ENCODE measurements around the gene ANKRD13B.
"Not testable (repeated sequence)": the region's sequence is repeated elsewhere in the genome, so short reads cannot be mapped to it uniquely, and the experiment has no call there.

ANKRD13B gene

DNA sequence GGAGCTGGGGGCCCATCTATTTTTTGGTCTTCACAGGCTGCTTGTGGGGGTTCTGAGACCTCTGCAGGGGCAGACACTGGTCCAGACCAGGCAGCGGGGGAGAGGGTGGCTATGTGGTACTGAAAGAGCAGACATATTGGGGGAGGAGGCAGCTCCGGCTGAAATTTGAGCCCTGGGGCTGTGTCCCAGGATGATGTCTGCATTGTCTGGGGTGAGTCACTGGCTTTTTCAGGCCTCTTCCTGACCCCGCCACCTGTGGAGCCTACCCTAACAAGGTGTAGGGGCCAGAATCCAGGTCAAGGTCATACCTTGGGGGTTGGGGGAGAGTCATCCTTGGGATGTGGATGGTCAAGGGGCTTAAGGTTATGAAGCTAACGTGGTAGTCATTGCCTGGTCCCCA is 27.3 kb downstream of the ANKRD13B start:
- no peak for DNase-seq

DNA sequence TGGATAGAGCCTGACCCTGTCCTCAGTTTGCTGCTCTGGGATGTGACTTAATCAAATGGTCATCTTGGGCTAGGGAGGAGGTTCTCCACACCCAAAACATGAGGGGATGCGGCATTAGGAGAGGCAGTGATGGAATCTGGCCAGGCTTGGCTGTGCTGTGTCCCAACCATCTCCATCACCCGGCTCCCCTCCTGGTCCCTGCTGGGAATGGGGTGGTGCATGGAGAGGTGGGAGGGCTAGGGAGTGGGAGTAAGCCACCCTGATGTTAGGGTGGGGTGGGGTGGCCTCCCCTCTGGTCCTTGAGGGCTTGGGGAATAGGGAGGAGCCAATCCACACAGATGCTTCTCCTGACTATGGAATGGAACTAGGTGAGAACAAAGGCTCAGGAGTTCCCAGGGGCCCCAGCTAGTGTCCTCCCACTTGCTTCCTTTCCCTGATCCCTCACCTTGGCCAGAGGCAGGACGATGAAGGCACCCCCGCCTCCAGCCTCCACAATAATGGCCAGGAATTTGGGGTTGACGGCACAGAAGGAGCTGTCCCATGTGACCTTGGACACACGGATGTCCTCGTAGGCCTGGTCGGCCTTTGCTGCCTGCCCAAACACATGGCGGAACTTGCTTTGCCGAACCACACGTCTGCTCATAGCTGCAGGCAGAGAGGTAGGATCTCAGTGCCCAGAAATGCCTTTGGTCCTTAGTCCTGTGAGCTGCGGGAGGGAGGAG is 28.0 kb downstream of the ANKRD13B start:
- DNase-seq: no peak

DNA sequence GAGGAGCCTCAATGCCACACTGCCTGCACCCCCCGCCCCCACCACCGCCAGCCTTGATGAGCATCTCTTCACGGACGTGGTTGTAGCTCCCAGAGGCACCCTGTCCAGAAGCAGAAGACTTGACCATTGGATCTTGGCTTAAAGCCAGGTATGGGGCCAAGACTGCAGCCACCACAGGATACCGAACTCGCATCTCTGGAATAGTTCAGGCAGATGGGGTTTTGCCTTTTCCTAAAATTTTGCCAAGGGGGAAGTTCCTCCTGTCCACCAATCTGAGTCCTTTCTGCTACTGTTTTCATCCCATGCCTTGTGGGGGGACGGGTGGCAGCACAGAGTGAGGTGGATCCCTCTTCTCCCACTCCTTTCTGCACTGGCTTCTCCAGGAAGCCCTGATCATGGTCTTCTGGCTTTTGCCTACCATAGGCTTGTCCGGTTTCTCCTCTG is 28.8 kb downstream of the ANKRD13B start:
- DNase-seq: no peak

DNA sequence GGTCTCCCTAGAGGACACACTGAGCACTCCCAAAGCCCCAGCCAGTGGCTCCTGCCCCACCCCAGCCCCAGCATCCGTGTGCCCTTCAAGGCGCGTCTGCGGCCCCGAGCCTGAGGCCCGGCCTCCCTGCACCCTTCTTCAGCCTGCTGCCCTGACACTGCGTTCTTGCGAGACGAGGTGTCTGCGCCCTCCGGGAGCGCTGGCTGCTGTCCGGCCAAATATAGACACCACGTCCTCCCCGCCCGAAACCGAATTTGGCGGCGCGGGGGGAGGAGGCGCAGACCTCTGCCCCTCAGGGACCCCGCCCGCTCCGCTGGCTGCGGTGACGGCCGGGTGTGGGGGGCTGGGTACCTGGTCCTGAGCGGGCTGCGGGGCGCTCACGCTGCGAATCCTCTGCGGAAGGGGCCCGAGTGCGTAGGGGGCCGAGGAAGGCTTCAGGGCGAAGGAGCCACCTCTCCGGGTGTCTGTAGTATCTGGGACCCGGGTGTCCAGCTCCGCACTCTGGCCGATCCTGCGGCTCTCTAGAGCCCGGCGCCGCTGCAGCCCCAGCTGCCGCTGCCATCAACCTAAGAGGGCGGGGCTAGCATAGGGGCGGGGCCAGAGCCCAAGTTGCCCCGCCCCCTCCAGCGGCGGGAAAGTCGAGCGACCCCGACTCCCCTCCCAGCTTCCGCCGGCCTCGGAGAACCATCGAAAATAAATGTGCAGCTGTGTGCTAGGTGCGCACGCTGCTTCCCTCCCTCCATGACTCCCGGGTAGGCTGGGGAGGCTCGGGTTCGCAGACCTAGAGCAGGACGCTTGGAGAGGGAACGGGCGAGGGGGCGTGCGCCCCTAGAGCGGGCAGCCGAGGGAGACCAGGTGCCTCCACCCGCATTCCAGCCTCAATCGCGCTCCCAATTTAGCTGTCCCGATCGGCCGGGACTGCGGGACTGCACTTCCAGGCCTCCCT is 29.7 kb downstream of the ANKRD13B start, which contains the start of gene CORO6:
CORO6 (minus strand) TSS at position 576 of the 946 bp plus-strand sequence. CDS start 1,491 bp downstream, outside the sequence.
- DNase-seq: peak; percentile 74

DNA sequence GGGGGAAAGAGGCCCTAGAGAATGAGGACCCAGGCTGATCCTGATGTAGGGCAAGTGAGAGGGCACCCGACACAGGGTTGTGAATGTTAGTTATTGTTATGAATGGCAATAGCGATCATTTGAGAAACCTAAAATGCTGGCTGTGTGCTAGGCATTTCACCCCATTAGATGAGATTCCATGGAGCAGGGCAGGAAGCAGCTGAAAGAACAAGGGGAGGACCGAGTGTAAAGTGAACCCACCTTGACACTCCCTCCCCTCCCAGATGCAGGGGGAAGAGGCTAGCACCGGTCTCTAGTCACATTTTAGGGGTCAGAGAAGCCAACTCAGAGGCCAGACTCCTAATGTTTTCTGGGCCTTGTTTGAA is 30.3 kb downstream of the ANKRD13B start:
- no peak for DNase-seq

DNA sequence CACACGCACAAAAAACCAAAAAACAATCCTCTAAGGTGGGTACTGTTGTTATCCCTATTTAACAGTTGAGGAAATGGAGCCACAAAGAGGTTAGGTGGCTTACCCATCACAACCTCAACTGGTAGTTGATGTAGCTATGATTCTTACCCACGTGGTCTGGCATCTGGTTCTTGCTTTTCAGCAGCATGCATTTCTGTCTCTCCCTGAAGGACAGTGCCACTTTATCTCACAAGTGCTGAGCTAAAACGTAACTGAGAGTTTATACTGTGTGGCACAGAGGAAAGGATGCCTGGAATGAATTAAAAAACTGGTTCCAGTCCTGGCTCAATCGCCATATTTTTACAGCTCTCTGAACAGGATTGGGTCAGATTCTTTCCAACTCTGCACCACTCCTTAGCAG is 31.7 kb downstream of the ANKRD13B start:
- DNase-seq: no peak

DNA sequence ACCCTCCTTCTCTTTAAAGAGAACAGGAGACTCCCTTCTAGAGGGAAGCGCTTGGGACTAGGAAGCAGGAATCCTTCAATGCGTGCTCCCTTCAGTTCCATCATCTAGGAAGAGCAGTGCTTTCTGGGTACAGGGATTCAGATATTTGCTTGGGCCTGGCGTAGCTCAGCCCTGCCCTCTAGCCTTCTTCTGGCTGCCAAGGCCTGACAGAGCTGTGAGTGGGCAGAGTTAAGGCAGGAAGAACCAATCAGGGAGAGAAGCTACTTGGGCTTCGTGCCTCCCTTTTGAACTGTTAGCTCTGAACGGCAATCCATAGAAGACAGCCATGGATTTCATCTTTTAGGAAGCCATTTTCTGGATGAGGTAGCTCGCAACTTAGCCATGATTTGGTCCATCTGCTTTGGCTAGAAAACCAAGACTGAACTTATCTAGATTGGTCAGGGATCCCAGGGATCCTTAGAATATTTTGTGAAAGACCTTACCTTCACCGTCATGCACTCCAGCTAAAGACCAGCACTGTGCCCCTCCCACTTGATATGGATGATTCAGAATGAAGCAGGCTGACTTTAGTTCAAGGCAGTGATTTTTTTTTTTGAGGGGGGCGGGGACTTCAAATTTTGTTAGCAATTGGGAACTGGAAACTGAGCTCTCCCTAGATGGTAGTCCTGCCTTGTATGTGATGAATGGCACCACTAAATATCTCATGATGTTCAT is 32.3 kb downstream of the ANKRD13B start:
- no peak for DNase-seq

DNA sequence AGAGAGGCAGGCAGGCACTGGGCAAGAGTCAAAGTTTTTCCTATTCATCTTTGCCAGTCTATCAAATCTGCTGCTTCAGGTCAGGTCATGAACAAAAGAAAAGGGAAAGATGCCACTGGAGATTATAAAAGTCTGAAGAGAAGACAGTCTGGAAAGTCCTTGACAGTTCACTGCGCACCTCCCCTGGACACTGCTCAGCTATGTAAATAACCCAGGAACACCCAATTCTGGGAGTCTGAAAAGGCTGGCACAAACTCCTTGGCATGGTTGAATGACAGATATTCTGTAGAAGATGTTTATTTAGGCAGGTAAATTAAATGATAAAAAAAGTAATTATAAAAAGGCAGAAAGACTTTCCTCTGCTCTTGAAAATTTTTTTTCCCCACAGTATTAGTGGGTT is 35.0 kb downstream of the ANKRD13B start:
- DNase-seq: no peak

DNA sequence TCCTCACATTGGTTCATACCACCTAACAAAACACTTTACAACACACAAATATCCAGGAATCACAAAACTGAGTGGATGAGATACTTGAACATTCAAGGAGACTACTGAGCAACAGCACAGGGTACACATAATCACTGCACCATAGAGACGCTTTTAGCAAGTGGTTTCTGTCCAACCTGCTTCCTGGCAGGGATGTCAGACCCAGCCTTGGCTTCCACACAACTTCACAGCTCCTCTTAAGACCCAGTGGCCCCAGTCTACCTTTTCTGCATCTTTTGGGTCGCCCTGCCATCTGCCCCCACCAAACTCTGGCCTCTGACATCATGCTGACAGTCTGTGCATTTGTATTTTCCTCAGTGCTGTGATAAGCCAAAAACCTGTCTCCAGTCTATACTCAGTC is 35.7 kb downstream of the ANKRD13B start:
- no peak for DNase-seq

DNA sequence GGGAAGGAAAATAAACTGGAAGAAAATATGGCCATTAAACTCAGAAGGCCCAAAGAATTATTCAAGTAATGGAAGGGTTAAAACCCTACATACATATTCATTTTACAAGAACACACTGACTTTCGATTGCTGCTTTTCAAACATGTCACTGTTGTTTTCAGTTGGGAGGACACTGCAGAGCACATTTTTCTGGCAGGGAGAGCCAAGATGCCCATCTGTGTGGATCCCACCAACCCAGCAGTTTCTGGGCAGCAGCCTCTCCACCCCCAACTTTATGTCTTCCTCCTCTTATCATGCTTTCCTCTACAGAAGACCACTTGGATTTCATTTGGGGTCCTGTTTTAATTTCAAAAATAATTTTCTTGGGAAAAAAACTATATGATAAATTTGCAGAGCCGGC is 36.9 kb downstream of the ANKRD13B start:
- no peak for DNase-seq

DNA sequence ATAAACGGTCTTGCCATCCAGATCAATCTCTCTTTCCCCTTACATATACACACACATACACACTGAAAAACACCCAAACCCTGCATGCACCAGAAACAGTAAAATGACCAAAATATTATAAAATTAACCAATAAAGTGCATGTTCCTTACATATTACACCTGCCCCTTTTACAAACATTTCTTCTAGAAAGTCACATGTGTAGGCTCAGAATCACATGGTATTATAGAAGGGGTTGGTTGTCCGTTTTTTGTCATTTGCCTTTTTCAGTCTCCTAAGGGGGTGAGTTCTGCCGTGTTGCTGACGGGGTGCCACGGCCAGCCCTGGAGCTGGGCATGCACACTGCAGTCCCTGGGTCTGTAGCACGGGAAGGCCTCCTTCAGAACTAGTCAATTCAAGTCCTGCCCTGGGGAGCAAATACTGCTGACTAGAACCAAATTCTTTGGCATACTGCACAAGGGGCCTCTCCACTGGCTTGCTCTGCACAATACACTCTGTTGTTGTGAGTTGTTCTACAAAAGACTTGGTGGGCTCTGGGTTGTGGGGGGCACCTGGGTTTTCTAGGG is 37.8 kb downstream of the ANKRD13B start:
- no peak for DNase-seq

DNA sequence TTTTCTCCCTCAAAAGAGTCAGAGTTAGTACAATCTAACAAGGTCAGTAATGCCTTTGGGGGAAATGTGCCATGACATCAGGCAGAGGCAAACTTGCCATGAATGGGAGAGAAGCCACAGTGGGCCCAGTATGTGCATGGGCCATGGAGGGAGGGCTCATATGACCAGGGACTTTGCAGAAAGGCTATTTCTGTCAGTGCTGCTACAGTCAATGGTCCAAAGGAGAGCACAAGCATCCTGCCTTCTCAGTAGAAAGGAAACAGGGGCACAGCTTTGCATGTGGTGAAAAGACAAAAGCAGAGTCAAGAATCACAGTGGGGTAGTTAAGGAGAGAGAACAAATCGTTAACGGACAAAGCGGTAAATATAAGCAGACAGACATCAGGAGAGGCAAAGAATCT is 41.0 kb downstream of the ANKRD13B start:
- no peak for DNase-seq

DNA sequence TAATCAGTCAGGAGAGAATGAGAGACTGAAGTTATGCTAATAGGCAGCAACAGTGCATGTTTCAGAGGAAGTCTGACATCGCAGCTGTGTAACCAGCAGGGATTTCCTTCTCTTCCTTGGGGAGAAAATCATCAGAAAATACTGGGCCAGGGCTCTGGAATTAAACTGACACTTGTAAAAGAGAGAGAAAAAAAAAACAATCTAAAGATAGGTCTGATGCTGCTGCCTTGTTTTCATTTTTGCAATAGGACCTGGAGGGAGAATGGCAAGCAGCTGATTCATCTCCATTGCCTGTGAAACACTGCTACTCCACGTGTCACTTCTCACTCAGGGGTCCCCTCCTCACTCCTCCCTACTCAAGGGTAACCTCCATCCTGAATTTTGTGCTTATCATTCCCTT is 47.5 kb downstream of the ANKRD13B start:
- no peak for DNase-seq

DNA sequence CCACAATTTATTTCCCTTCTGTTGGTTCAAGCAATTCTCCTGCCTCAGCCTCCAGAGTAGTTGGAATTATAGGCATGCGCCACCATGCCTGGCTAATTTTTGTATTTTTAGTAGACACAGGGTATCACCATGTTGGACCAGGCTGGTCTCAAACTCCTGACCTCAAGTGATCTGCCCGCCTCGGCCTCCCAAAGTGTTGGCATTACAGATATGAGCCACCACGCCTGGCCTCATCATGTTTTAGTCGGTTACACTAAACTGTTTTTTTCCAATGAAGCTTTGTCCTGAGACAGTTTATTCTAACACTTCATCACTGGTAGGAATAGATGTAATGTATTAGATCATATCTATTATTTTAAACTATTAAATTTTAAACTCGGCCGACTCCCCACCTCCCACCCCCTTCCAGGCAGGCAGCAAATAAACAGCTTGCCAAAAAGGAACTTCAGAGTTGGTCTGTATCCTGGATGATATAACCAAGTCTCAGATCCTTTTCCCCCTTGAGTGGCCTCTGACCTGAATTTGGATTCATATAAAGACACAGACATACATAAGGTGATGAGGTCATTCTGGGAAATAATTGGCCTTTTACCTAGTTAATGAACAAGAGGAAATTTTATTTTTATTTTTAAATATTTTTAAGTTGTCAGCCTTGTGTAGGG is 48.2 kb downstream of the ANKRD13B start:
- DNase-seq: no peak

DNA sequence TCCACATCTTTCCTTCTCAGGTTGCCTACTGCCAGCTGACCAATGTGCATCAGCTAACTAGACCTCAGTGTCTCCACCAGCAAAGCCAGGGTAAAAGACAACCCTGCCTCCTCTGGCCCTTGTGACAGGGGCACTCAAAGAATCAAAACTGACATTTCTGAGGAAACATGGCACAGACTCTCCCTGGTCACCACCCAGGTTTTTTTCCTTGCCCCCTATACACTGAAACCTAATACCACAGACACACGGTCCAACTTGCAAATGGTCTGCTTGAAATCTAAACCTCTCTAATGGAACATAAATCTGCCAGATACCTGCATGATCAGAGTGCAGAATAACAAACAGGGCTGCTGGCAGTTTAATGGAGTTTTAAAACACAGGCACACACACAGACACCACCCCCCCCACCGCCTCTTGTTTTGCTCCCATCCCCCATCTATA is 49.3 kb downstream of the ANKRD13B start:
- no peak for DNase-seq

DNA sequence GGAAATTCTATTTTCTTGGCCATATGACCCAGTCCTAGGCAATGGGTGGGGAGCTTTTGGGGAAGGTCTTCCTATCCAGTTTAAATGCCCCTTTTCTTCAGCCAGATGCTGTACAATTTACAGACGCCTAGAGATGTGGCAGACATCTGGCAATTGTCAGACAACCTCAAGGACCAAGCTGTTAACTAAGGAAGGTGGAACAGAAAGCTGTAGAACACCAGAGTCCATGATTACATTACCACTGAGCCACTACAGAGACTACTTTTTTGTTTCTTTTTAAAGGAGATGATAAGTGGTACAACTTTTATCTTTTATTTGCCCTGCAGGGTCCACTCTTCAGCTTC is 50.9 kb downstream of the ANKRD13B start:
- no peak for DNase-seq

DNA sequence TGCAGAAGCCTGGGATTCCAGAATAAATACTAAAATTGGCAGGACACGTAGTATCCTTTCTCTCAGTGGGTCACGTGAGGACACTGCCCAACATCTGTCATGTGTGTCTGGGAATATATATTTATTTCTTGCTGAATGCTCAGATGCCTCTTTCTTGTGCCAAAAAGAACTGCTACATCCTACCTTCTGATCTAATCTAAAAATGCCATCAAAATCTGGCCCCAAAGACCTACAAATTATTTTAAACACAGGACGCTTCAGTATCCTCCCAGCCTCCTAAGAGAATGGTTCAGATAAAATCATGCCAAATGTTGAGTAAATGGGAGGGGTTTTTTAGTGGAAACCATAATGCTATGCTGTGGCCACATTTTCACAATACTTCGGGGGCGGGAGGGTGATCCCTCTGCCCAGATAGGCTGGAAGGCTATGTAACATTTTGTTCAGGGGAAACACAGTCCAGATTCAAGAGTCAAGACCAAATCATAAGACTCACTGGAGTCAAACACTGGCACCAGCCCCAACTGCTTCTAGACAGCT is 52.7 kb downstream of the ANKRD13B start:
- no peak for DNase-seq

DNA sequence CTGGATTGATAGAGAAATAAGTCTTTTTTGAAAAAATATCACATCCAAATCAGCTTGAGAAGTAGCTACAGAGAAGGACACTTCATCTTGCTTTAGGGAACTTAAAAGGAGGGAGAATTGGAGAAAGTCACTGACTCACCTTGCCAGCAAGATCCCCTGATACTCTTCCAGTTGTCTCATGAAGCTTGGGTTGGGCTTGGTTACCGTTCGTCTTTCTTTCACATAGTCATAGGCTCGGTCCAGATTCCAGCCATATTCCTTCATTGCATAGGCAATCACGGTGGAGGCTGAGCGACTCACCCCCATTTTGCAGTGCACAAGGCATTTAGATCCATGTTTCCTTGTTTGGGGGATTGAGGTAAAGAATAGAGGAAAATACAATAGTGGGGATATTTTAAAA is 55.1 kb downstream of the ANKRD13B start:
- no peak for DNase-seq

DNA sequence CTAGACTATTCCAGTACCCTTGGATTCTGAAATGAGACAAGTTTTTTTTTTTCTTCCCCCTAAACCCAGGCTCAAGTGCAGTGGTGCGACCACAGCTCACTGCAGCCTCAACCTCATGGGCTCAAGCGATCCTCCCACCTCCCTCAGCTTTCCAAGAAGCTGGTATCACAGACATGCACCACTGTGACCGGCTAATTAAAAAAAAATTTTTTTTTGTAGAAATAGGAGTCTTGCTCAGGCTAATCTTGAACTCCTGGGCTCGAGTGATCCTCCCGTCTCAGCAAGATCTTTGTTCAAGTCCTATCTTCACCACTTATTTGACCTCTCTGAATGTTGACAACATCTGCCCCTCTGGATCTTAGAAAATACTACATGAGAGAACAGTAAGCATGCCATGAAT is 56.4 kb downstream of the ANKRD13B start:
- no peak for DNase-seq

DNA sequence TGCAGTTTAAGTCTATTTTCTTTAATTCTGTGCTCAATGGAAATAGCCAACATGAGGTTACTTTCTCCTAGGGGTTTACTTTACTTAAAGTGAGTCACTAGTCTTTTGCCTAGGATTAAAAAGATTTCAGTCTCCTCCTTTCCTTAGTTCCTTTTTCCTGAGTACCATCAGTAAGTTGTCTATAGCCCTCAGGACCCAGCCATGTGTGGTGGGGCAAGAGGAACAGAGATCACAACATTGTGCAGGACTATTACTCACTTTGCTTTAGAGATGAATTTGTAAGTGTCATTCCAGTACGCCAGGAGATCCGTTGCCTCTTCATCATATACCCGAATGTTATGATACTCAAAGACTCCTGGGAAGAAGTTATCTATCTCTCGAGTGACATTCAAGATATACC is 57.5 kb downstream of the ANKRD13B start:
- no peak for DNase-seq

DNA sequence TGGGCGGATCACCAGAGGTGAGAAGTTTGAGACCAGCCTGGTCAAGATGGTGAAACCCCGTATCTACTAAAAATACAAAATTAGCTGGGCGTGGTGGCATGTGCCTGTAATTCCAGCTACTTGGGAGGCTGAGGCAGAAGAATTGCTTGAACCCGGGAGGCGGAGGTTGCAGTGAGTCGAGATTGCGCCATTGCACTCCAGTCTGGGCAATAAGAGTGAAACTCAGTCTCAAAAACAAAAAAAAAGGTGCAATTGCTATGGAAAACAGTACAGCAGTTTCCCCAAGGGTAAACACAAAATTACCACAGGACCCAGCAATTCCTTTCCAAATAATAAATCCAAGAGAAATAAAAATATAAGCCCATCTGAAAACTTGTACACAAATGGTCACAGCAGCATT is 59.0 kb downstream of the ANKRD13B start:
- DNase-seq: not testable (repeated sequence)

DNA sequence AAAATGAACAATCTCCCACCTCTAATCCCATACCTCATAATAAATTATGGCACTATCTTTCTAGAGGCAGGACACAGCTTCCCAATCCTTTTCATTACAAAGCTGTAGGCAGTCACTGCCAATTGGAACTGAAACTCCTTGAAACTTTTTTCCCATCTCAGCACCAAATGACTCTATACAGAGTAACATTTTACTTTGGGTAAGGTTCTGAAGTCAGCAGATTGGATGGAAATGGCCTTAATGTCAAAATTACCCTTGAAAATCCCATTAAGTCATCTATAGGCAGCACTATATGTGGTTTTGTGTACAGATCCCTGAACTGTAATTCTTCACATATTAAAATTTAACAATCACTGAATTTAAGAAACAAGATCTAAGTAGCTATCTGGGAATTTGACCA is 60.0 kb downstream of the ANKRD13B start:
- DNase-seq: no peak
